GM18858 (cell line): ENCODE data around the gene FNTB.
"Not testable (repeated sequence)": the region's sequence is repeated elsewhere in the genome, so short reads cannot be mapped to it uniquely, and the experiment has no call there.

Source experiments
- ATAC-seq: cut with Tn5 transposase; IDR thresholded peaks from one replicate; pipeline ENCODE4 v1.9.1; 2021; ENCODE audit not compliant: unreplicated experiment

FNTB gene

GRCh38 chr14:65080960-65081747, 94.5 kb downstream of the FNTB start:
- ATAC-seq = no peak

DNA sequence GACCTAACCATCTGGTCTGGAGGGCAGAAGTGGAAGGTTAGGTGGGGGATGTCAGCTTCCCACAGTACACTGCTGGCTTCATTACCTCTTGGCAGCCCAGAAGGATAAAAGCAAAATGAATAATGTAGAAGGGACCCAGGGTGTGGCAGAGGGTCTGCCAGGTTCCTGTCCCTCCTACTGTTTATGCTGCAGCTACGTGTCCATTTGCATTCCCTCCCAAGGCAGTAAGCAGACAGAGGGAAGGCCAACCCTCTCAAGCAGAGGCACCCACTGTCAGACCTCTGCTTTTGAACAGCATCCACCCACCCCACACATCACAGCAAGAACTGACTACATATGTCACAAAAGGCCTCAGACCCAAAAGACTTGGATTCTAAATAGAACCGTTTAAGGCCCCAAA, 96.2 kb downstream of the FNTB start:
- no peak for ATAC-seq

DNA sequence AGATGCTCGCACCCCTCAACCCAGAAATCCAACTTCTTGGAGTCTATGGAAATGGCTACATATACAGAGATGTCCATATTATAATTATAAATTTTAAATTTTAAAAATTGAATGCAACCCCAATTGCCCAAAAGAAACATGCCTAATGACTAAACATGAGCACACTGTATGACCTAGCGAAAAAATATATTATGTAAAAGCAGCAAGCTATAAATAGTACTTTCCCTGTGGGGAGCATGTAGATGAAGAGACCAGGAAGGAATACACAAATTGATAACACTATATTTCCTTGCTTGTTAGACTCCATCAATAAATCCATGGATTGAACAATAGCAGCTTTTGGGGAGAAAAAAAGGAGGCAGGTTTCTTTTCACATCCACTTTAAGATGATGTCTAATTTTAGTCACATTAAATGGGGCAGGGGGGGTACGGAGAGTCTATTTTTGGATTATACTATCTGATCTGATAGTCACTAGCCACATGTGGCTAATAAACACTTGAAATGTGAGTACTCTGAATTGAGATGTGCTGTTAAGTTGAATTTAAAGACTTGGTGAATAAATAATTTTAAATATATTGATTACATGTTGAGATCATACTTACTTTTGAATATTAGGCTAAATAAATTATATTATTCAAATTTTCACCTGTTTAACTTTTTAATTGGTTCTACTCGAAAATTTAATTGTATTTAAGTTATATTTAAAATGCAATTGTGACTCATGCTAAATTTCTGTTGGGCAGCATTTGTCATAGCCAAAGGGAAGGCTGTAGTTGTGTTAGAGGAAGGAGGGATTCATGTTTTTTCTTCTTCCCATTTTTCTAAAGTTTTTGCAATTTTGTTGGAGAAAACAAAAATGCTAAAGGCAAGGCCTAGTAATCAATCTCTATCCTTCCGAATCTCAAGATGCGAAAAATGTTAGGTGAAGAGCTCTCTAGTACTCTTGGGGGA, 98.1 kb downstream of the FNTB start:
- ATAC-seq = no peak

DNA sequence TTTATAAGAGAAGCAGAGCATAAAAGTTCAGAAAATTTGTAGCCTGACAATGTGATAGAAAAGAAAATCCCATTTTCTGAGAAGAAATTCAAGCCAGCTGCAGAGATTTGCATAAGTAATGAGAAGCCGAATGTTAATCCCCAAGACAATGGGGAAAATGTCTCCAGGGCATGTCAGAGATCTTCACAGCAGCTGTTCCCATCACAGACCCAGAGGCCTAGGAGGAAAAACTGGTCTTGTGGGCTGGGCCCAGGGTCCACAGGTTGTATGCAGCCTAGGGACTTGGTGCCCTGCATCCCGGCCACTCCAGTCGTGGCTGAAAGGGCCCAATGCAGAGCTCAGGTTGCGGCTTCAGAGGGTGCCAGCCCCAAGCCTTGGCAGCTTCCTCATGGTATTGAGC, 100.0 kb downstream of the FNTB start:
- not testable (repeated sequence) for ATAC-seq

DNA sequence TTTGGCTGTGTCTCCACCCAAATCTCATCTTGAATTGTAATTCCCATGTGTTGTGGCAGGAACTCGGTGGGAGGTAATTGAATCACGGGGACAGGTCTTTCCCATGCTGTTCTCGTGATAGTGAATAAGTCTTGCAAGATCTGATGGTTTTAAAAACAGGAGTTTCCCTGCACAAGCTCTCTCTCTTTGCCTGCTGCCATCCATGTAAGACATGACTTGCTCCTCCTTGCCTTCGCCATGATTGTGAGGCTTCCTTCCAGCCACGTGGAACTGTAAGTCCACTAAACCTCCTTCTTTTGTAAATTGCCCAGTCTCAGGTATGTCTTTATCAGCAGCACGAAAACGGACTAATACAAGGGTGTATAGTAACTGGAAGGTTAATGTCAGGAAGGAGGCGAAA, 101.1 kb downstream of the FNTB start:
- ATAC-seq = not testable (repeated sequence)

DNA sequence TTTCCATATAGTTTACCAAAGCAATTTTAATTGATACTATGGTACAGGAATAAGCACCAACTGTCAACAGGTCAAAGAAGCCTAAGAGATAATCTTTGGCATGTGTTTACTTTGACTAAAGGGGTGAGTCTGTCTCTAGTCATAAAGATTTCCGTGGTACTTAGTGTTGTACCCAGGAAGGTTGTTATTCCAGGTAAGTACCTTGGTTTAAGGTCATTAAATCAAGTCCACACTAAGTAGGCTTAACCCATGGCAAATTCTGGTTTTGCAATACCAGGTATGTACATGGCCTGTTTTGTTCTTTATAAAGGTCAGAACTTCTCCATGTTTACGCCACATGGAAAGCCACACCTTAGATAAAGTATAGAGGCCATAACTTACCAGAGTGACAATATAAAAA, 105.7 kb downstream of the FNTB start:
- no peak for ATAC-seq

GRCh38 chr14:65095633-65096205, 109.0 kb downstream of the FNTB start:
- ATAC-seq = no peak

DNA sequence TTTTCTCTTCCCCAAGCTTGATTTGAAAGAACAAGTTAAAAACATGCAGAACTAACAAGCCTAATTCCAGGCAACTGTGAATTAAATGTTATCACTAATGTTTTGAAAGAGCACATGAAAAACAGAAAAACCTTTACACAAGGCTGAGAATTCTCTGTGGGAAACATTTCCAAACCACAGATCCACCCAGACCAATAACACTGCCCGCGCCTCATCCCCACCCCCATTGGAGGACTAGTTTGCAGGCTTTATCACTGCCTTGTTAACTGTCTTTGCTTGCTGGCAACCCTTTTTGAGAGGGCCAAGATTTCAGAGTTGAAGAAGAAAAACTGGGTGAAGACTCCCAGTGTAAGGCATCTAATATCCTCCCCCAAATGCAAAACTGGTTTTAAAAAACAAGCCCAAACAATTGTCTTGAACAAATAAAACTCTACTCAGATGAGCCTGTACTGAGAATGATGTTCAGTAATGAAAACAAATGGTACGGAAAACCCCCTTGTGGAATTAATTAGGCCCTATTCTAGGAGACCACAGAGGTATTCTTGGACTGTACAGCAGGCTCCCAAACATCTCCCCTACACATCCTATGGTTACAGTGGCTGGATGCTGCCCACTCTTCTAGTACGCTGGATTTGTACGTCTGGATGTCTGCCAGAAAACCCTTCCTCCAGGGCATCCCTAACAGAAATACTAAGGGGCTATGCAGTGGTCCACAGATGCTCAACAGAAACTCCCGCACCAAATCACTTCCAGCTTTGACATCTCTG, 109.8 kb downstream of the FNTB start:
- no peak for ATAC-seq

DNA sequence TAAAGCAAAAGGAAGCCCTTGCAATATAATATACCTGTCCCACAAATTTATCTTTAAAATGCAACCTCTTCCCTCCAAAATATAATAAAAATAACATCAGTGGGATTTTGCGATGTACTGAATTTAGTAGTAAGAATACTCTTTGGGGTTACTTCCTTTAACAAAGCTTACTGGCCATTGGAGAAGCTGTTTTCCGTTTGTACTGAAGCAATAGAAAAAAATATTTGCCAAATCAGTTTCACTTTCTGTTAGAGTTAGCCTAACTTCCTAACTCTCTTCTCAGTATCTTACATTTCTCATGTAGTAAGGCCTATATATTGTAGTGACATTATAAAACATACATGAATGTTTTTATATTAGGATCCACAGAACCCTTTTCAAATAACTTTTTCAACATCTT, 111.9 kb downstream of the FNTB start:
- ATAC-seq = no peak

DNA sequence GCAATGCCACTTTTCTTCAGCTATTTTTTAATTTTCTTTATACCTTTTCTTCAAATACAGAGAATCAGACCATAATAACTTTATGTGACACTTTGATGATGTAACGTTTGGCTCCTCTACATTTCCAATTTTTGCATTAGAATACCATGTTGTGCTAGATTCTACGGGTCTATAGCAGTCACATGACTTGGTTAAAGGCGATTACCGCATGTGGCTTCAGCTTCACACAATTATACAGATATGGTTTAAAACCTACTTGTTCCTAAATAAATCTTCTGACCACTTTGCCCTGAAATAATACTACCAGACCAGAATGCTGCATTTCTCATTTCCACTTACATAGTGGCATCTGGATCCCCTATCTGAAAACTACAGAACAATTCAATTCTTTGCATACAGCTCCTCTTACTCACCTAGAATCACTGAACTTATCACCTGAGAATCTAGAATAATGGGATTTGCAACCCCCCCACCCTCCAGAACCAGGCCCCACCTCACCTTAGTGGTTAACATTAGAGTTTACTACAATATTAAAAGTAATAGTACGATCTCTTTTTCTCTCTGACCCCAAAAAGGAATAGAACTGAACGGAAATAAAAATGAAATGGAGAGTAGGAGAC, 114.3 kb downstream of the FNTB start:
- no peak for ATAC-seq

GRCh38 chr14:65101631-65102440, 115.1 kb downstream of the FNTB start:
- peak; percentile 4 for ATAC-seq

DNA sequence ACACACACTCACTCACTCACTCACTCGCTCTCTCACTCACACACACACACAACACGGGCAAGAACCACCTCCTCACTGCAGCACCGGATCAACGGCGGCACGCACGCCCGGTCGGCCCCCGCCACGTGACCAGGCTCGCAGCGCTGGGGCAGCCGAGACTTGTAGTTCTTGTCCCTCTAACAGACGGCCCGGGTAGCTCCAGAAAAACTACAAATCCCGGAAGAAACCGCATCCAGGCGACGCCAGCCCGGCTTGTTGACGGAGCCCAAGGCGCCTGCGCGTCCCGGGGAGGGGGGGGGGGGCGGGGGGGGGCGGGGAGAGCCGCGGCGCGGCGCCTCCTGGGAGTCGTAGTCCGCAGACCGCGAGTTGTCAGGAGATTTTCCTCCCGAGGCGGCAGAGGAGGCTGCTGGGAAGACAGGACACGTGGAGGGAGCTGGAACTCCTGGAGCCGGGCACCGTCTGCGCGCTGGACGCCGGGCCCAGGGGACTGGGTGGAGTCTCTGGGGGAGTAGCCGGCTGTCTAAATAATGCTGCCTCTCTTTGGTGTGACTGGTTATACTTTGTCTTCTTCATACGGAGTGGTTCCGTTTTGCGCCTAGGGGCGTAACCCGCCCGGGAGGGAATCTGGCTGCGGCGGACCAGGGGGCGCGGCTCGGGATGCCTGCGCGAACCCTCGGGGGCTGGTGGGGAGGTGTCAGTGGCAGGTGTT, 115.9 kb downstream of the FNTB start, which contains the start of gene MAX:
TSS of gene MAX (minus strand) at position 77 of the 709 bp plus-strand sequence. CDS start 178 bp downstream, outside the sequence.
- peak; percentile 72 for ATAC-seq

- no peak for ATAC-seq
Observed at GRCh38 chr14:65103150-65103760, 116.6 kb downstream of the FNTB start.

DNA sequence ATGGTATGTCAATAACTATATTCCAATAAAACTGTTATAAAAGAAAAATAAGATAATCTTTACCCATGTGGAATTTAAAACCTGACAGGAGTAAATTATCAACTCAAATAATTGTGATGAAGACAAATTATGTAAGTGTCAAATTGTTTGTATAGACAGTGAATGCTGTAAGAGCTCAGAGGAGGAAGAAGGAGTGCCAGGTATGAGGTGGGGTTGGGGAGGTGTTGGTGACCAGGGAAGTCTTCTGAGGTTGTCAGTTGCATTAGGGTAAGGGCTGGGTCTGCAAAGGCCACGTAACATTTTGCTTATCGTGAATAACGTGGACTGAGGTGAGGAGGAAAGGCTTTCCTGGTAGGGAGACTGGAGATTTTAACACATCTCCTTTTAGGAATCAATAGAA, 118.1 kb downstream of the FNTB start:
- no peak for ATAC-seq

- no peak for ATAC-seq
Observed at GRCh38 chr14:65106316-65106715, 119.6 kb downstream of the FNTB start.

DNA sequence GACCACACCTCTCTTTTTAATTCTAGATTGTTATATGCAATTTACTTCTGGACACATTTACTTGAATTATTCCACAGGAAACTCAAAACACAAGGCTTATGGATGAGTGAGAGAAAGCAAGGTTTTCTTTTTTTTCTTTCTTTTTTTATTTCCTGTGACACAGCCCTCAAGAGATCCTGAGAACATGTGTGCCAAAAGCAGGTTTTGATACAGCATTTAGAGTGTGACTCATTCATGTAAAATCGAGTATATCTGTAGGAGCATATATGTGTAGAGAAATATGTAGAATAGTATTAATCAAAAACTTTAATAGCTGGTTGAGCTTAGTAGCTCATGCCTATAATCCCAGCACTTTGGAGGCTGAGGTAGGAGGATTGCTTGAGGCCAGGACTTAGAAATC, 120.0 kb downstream of the FNTB start:
- ATAC-seq = no peak

GRCh38 chr14:65107200-65107599, 120.5 kb downstream of the FNTB start:
- ATAC-seq = no peak

DNA sequence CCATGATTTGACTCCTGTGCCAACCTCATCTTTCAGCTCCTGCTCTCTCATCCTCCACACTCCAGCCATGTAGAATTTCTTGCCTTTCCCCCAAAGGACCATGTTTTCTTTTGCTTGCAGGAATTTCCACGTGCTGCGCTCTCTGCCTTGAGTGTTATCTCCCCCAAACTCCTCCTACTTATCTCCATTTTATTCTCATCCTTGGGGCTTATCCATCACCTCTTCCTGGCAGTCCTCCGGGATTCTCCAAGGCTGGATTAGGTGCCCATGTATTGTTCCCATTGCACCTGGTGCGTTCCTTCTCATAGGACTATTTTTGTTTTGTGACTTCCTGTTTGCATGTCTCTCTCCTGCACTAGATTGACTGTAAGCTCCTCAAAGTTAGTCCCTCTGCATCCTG, 122.7 kb downstream of the FNTB start:
- no peak for ATAC-seq
